ENCODE data around the gene TSPAN4.

DNA sequence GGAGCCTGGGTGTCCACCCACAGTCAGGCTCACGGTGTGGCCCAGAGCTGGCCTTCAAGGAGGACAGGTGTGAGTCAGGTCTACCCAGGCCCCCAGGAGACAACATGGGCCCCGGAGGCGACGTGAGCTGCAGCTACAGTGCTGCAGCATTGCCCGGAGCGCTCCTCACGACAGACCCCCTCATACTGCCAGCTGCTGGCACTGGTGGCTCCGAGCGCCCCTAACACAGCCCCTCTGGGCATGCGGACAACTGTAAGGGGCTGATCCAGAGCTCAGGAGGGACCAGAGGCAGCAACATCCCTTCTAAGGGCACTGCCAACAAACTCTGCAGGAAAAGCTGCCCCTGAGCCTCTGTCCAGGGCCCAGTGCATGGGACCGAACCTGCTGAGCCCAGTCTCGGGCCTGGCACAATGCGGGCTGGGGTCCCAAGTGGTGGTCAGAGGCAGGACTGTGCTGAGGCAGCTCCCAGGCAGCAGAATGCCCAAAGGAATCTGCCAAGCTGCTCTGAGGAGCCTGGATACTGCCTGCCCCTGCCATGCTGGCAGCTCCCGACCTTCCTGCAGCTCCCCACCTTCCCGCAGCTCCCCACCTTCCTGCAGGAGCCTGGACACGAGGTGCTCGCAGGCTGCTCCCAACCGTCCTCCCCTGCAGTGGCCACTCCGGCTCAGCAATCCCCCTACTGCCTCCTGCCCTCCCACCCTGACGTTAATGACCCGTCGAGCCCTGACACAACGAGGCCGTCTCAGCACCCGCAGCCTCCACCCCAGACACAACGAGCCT lies 52.9 kb downstream of the TSPAN4 start:
- TF ChIP-seq, protein P1, sequence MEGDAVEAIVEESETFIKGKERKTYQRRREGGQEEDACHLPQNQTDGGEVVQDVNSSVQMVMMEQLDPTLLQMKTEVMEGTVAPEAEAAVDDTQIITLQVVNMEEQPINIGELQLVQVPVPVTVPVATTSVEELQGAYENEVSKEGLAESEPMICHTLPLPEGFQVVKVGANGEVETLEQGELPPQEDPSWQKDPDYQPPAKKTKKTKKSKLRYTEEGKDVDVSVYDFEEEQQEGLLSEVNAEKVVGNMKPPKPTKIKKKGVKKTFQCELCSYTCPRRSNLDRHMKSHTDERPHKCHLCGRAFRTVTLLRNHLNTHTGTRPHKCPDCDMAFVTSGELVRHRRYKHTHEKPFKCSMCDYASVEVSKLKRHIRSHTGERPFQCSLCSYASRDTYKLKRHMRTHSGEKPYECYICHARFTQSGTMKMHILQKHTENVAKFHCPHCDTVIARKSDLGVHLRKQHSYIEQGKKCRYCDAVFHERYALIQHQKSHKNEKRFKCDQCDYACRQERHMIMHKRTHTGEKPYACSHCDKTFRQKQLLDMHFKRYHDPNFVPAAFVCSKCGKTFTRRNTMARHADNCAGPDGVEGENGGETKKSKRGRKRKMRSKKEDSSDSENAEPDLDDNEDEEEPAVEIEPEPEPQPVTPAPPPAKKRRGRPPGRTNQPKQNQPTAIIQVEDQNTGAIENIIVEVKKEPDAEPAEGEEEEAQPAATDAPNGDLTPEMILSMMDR (IDR thresholded peaks at IDR 0.05) = no peak
- no peak for TF ChIP-seq EP300 (IDR thresholded peaks at IDR 0.05)
- no peak for TF ChIP-seq POLR2A (IDR thresholded peaks at IDR 0.05)

Data from tibial nerve (tissue), 4 donors.